ENCODE results near the gene CELF5.

Gene CELF5

DNA sequence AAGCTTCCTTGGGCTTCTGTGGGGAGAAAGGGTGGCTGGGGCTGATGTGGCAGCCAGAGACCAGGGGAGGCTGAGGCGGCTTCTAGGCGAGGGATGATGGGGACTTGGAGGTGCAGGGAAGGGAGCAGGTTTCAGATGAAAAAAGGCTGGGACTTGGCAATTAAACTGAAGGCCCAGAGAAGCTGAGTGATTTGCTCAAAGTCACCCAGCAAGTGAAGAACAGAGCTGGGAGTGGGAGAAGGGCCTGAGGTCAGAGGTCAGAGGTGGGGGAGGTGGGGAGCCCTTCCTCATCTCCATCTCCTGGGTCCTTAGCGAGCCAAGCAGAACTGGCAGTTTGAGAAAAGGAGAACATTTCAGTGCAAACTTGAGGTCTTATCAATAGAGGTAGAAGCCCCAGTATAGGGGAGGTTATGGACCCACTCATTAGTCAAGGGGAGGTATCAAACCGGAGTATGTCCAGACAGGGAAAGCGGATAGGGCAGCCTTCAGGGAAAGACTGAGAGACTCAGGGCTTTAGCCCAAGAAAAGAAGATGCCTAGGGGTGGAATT, 92.3 kb downstream of the CELF5 start:
- TF ChIP-seq, protein P1, sequence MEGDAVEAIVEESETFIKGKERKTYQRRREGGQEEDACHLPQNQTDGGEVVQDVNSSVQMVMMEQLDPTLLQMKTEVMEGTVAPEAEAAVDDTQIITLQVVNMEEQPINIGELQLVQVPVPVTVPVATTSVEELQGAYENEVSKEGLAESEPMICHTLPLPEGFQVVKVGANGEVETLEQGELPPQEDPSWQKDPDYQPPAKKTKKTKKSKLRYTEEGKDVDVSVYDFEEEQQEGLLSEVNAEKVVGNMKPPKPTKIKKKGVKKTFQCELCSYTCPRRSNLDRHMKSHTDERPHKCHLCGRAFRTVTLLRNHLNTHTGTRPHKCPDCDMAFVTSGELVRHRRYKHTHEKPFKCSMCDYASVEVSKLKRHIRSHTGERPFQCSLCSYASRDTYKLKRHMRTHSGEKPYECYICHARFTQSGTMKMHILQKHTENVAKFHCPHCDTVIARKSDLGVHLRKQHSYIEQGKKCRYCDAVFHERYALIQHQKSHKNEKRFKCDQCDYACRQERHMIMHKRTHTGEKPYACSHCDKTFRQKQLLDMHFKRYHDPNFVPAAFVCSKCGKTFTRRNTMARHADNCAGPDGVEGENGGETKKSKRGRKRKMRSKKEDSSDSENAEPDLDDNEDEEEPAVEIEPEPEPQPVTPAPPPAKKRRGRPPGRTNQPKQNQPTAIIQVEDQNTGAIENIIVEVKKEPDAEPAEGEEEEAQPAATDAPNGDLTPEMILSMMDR (IDR thresholded peaks at IDR 0.05; ENCODE audit: low read depth, low read length, missing control alignments) = no peak
- no peak overlapping the region for H3K4me3 ChIP-seq (ENCODE audit: low read depth, low read length)
- in situ Hi-C loops (cut with HindIII; ENCODE audit: low sequenced_read_pairs) = no loop called here
- no peak for DNase-seq (ENCODE audit: low read depth)

DNA sequence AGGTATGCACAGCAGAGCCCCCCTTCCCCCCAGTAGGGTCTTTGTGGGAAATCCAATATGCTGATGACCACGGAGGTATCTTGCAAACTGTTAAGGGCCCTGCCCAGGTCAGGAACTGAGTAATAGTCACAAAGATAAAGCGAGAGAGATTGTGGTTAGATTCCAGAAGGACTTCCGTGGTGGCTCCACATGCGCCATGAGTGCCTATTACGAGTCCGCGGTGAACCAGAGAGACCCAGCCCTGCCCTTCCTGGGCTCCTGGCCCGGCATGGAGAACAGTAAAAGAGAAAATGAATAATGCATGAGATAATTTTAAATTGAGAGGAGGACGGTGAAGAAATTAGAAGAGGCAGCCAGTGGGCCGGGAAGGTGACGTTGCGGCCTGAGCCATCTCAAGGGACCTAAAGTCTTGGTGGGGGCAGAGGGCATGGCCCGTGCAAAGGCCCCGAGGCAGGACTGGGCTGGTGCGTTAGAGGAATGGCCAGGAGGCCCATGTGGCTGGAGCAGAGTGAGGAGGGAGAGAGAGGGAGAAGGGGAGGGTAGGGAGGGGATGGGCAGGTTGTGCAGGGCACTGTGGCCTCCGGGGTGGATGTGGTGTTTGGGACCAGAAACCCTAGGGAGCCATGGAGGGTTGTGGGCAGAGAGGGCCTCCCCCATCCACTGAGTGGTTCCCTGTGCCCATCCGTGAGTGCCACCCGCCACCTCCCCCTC, 95.3 kb downstream of the CELF5 start:
- DNase-seq (ENCODE audit: low read depth) = no peak
- in situ Hi-C loops (cut with HindIII; ENCODE audit: low sequenced_read_pairs) = loop anchor here (10.0 kb wide), 2 partner anchors 85 to 145 kb away; no protein-coding TSS in a partner anchor
- H3K4me3 ChIP-seq (ENCODE audit: low read depth, low read length) = no peak overlapping the region
- TF ChIP-seq, protein P1 (IDR thresholded peaks at IDR 0.05; ENCODE audit: low read depth, low read length, missing control alignments) = no peak

DNA sequence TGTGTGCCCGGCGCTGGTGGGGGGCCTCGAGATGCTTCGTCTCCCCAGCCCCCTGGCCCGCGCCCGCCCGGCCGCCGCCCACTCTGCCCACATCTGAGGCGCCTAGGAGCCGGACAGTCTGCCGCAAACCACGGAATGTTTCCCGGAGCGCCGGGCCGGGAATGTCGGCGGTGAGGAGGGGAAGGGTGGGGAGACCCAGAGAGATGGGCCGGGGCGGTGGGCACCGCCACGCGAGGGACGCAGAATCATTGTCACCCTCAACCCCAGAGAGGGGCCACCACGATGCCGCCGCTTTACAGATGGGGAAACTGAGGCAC, 95.9 kb downstream of the CELF5 start:
- DNase-seq (ENCODE audit: low read depth) = no peak
- H3K4me3 ChIP-seq (ENCODE audit: low read depth, low read length) = no peak overlapping the region
- TF ChIP-seq, protein P1 (IDR thresholded peaks at IDR 0.05; ENCODE audit: low read depth, low read length, missing control alignments) = no peak
- in situ Hi-C loops (cut with HindIII; ENCODE audit: low sequenced_read_pairs) = loop anchor here (10.0 kb wide), 2 partner anchors 84 to 144 kb away; no protein-coding TSS in a partner anchor

DNA sequence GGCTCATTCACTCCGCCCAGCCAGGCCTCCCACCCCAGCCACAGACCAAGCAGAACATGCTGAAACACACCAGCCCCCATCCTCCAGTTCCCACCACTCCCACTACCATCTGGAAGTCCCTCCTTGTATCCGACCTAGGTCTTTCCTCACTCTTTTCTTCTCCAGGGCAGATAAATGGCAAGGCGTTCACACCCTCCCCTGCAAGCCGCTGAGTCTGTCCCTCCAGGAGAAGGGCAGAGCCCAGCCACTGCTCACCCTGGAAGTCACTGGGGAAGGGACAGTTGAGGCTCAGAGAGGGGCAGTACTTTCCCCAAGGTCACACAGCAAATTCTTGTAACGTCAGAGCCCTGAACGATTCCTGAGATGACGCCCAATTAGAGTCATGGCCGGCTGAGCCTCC, 96.4 kb downstream of the CELF5 start:
- no peak for DNase-seq (ENCODE audit: low read depth)
- TF ChIP-seq, protein P1 (IDR thresholded peaks at IDR 0.05; ENCODE audit: low read depth, low read length, missing control alignments) = no peak
- in situ Hi-C loops (cut with HindIII; ENCODE audit: low sequenced_read_pairs) = loop anchor here (10.0 kb wide), 2 partner anchors 84 to 144 kb away; no protein-coding TSS in a partner anchor
- H3K4me3 ChIP-seq (ENCODE audit: low read depth, low read length) = no peak overlapping the region

DNA sequence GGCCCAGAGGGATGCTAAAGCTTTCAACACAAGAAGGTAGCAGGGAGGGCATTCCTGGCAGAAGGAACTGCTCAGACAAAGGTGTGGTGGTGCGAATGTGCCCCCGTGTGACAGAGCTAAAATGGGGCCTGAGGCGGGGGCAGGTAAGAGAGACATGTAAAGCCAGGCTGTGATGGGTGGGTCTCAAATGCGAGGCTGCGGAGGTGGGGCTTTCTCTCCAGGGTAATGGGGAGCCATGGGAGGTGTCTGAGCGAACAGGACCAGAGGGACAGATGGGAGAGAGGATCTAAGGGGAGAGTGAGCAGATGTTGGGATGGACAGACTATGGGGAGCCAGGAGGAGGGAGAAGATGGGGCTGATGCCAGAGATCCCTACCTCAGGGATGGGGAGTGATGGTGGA, 97.2 kb downstream of the CELF5 start:
- H3K4me3 ChIP-seq (ENCODE audit: low read depth, low read length) = no peak overlapping the region
- TF ChIP-seq, protein P1 (IDR thresholded peaks at IDR 0.05; ENCODE audit: low read depth, low read length, missing control alignments) = no peak
- in situ Hi-C loops (cut with HindIII; ENCODE audit: low sequenced_read_pairs) = loop anchor here (10.0 kb wide), 2 partner anchors 83 to 143 kb away; no protein-coding TSS in a partner anchor
- no peak for DNase-seq (ENCODE audit: low read depth)

DNA sequence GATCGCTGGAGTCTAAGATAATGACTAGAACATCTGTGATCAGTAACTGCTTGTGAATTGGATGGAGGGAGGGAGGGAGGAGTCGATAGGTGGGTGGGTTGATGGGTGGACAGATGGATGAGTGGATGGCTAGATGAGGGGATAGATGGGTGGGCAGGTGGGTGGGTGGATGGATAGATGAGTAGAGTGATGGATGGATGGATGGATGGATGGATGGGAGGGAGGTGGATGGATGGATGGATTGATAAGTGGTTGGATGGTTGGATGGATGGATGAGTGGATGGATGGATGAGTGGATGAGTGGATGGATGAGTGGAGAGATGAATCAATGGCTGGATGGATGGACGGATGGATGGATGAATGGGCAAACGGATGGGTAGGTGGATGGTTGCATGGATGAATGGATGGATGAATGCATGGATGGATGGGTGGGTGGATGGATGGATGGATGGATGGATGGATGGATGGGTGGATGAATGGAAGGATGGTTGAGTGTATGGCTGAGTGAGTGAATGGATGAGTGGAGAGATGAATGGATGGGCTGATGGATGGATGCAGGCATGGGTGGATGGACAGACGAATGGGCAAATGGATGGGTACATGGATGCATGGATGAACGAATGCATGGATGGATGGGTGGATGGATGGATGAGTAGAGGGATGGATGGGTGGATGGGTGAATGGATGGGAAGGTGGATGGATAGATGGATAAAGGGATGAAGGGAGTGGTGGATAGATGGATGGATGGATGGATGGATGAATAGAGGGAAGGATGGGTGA, 97.9 kb downstream of the CELF5 start:
- TF ChIP-seq, protein P1 (IDR thresholded peaks at IDR 0.05; ENCODE audit: low read depth, low read length, missing control alignments) = no peak
- no peak for DNase-seq (ENCODE audit: low read depth)
- in situ Hi-C loops (cut with HindIII; ENCODE audit: low sequenced_read_pairs) = loop anchor here (10.0 kb wide), 2 partner anchors 82 to 142 kb away; no protein-coding TSS in a partner anchor
- H3K4me3 ChIP-seq (ENCODE audit: low read depth, low read length) = no peak overlapping the region

All from astrocyte of the cerebellum (primary cell).